Kidney epithelial cell (primary cell): ENCODE measurements around the gene ATP11A. TPM values are rescaled to one million over a fixed set of nuclear protein-coding genes. Genes with fewer than 3 reads are reported as not detected.
"Not testable (repeated sequence)": the region's sequence is repeated elsewhere in the genome, so short reads cannot be mapped to it uniquely, and the experiment has no call there.

Source experiments
- DNase-seq: peaks from one replicate; pipeline ENCODE4 v3.0.0-alpha.2; 2010; ENCODE audit warnings: low read depth
- H3K27me3 ChIP-seq: 2 replicates; pipeline ENCODE4 v1.6.0; 2011; ENCODE audit warnings: low read length; ENCODE audit not compliant: control insufficient read depth, insufficient read depth
- H3K36me3 ChIP-seq: 2 replicates; pipeline ENCODE4 v1.5.1; 2011; ENCODE audit warnings: low read length; ENCODE audit not compliant: control insufficient read depth, insufficient read depth
- H3K4me3 ChIP-seq: 2 replicates; pipeline ENCODE4 v1.5.1; 2011; ENCODE audit warnings: low read depth, mild to moderate bottlenecking, control low read depth, low read length
- total RNA-seq: library from RNA; depleted of rRNA; stranded (reverse); fragments of >200 nt; gene quantifications from 2 replicates; pipeline ENCODE4 v1.2.3, GENCODE V29; 2015
- TF ChIP-seq, protein P1 (sequence below): IDR thresholded peaks from 2 replicates; pipeline ENCODE4 v1.5.1; 2011; ENCODE audit warnings: mild to moderate bottlenecking, moderate library complexity, low read length, control low read depth, inconsistent platforms; ENCODE audit not compliant: insufficient read depth, poor library complexity, severe bottlenecking

Gene ATP11A
- total RNA-seq, 1 donor from 2014 or later = 31.5 TPM

DNA sequence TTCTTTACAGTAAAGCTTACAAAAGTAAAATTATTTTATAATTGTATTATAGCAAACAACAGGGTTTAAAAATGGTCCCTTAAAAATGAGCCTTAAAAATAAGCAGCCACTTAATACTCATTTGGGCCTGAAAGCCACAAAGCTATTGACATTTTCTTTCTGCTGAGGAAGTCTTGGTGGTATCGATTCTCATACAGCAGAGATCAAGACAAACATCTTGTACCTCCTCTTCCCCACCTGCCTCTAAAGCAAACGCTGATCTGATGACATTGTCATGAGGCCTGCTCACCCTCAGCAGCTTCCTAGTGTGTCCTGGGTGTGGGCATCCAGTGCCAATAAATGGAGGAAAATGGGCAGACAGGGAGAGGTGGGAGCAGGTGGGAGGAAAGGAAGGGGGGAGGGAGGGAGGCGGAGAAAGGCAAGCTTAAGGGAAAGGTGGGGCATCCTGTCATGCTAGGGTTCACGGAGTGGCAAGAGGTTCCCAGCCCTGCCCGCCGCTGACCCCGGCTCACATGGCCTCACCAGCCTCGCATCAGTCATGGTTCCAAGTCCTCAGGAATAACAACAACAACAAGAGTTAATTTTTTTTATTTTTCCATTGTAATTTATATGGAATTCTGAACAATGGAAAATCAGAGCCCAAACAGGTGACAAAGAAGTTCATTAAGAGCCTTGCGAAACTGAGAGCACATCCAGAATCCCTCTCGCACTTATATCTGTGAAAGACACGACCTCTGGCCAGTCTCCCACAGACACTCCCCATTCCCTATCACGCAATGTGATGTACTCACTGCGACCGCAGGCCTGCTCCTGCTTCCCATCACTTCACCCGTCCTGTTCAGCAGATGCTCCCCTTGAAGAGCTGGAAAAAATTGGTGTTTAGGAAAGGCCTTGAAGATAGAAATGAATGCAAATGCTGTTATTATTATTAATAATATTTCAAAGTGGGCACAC lies 15.1 kb upstream of the ATP11A start:
- Histone ChIP-seq H3K27me3 (no peaks in the 10 kb centered on the region), H3K36me3 (no peaks in the 10 kb centered on the region), H3K4me3 (no peak overlapping the region)
- TF ChIP-seq, protein P1, sequence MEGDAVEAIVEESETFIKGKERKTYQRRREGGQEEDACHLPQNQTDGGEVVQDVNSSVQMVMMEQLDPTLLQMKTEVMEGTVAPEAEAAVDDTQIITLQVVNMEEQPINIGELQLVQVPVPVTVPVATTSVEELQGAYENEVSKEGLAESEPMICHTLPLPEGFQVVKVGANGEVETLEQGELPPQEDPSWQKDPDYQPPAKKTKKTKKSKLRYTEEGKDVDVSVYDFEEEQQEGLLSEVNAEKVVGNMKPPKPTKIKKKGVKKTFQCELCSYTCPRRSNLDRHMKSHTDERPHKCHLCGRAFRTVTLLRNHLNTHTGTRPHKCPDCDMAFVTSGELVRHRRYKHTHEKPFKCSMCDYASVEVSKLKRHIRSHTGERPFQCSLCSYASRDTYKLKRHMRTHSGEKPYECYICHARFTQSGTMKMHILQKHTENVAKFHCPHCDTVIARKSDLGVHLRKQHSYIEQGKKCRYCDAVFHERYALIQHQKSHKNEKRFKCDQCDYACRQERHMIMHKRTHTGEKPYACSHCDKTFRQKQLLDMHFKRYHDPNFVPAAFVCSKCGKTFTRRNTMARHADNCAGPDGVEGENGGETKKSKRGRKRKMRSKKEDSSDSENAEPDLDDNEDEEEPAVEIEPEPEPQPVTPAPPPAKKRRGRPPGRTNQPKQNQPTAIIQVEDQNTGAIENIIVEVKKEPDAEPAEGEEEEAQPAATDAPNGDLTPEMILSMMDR = no peak
- no peak for DNase-seq

DNA sequence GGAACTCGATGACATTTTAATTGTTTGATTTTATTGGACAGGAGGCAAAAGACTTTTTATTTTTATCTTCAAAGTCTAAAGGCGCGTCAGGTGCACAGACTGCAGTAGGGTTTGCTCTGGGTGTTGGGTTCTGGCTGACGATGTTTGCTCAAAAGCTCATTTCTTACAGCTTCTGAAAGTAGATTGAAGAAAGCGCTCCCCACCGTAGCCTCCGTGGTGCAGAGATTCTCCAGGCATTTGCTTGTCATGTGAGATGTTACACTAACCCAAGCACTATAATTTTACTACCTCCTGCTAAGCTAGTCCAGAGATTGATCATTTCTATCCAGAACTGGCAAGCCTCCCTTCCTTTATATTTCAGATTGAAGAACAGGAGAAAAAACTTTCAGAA lies 14.5 kb upstream of the ATP11A start:
- Histone ChIP-seq H3K36me3 (no peaks in the 10 kb centered on the region), H3K4me3 (no peak overlapping the region), H3K27me3 (no peaks in the 10 kb centered on the region)
- no peak for DNase-seq
- TF ChIP-seq, protein P1 = no peak

DNA sequence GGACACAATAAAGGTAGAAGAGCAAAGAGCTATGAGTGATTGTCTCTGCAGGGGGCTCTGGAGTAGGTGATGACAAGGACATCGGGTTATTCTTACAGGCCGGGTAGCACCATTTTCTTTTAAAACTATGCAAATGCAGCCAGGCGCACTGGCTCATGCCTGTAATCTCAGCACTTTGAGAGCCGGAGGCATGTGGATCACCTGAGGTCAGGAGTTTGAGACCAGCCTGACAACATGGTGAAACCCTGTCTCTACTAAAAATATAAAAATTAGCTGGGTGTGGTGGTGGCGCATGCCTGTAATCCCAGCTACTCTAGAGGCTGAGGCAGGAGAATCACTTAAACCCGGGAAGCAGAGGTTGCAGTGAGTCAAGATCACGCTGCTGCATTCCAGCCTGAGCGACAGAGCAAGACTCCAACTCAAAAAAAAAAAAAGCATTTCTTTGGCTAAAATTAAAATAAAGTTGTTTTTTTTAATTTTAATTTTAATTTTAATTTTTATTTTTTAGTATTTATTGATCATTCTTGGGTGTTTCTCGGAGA lies 12.3 kb upstream of the ATP11A start:
- not testable (repeated sequence) for H3K36me3 ChIP-seq, H3K27me3 ChIP-seq, H3K4me3 ChIP-seq, DNase-seq

DNA sequence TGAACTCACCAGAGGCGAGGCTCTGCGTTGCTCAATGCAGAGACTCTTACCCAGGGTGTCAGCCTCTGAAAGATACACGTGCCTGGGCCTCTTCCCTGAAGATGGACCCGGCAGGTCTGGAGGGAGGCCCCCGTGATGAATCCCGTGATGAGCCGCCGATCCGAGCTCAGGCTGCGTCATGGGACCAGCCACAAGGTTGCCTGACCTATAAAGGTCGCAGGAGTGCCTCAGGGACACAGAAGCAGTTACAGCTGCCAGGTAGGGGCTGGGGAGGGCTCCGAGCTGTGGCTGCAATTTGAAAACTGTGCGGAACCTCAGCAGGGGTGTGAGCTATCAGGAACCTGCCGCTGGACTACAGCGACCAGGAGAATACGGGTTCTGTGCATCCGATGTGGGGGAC lies 10.5 kb upstream of the ATP11A start:
- DNase-seq = no peak
- TF ChIP-seq, protein P1 = no peak
- Histone ChIP-seq H3K27me3 (no peaks in the 10 kb centered on the region), H3K4me3 (no peak overlapping the region), H3K36me3 (no peaks in the 10 kb centered on the region)

DNA sequence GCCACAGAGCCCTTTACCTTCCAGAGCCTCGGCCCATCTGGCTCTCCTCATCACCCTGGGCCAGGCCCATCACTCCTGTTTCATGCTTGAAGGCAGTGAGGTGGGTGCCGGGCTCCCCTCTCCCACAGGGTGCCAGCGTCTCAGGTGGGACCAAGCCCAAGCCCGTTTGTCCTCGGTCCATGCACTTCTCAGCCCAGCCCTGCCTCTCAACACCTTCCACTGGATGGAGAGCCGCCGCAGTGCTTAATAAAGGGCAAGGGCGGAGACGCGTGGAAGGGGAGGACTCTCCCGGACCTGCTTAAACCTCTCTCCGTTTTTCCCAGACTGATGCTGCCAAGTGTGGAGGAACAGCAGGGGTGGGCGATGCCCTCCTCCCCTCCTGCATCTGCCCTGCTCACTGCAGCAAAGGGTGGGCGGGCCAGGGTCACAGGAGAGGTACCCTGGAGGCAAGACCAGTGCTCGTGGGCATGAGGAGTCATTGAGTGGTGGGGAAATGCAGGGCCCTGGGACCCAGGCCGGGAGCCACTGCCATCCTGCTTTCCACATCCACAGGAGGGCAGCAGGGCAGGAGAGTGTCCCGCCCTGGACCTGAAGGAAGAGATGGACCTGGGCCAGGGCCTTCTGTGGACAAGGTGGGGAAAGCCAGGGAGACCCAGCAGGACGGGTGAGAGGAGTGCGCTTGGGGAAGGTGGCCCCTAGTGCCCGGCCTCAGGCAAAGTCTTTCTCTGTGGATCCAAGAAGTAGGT lies 9.7 kb upstream of the ATP11A start:
- no peaks in the 10 kb centered on the region for H3K36me3 ChIP-seq
- H3K27me3 ChIP-seq = no peaks in the 10 kb centered on the region
- TF ChIP-seq, protein P1 = no peak
- DNase-seq = no peak
- no peak overlapping the region for H3K4me3 ChIP-seq

DNA sequence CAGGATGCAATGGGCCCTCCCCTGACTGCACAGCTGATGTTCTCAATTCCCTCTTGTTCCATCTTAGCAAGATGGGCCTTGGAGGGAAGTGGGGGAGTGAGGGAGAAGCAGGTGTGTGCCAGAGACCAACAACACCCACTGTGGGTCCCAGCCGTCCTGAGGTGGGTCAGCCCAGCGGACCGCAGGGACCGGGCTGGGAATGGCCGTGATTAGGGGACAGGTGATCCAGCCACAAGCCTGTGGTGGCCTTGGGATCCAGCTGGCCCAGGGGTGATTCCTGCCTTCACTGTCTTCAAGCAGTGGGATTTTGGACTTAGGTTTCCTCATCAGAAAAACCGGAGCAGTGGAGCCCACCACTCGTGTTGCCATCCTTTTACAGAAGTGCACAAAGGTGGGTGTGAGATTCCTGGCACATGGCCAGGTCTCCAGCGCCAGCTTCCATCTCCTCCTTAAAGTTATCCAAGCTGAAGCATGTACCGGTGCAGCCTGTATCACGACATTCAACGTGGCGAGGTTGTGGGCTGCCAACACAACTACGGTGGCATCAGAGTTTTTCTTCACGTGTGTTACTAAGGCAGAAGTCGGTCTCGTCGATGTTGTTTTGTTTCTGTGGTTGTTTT lies 9.0 kb upstream of the ATP11A start:
- no peak for DNase-seq
- Histone ChIP-seq H3K36me3 (no peaks in the 10 kb centered on the region), H3K27me3 (no peaks in the 10 kb centered on the region), H3K4me3 (no peak overlapping the region)
- TF ChIP-seq, protein P1 = no peak
